Measurements from ENCODE around the gene LIN37.
A peak's percentile ranks its signal among the peaks of the same experiment; 100 is the strongest.
"Not testable (repeated sequence)": the region's sequence is repeated elsewhere in the genome, so short reads cannot be mapped to it uniquely, and the experiment has no call there.

LIN37 gene

DNA sequence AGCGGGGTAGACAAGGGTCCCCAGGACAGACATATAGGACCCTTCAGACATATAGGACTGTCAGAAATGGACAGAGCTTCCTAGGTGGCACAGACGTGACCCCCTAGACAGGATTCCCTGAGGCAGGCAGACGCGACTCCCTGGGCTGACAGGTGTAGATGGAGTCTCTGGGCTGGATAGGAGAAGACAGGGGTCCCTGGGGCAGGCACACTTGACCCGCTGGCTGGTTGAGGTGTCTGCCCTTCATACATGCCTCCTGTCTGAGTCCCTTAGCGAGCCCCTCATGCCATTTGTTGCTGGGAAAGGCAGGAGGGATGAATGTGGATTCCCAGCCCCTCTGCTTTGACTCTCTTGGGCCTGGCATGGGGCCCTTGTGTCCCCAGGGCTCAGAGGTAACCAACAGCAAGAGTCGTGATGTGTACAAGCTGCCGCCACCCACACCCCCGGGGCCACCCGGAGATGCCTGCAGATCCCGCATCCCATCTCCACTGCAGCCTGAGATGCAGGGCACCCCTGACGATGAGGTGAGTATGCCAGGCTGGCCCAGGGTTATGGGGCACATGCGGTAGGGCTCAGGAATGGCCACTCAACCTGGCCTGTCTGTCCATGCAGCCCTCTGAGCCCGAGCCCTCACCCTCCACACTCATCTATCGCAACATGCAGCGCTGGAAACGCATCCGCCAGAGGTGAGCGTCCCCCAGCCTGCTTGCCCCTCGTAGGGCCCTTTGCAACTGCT lies 5.4 kb downstream of the LIN37 start:
- no peak for DNase-seq (ENCODE audit: low read depth)

DNA sequence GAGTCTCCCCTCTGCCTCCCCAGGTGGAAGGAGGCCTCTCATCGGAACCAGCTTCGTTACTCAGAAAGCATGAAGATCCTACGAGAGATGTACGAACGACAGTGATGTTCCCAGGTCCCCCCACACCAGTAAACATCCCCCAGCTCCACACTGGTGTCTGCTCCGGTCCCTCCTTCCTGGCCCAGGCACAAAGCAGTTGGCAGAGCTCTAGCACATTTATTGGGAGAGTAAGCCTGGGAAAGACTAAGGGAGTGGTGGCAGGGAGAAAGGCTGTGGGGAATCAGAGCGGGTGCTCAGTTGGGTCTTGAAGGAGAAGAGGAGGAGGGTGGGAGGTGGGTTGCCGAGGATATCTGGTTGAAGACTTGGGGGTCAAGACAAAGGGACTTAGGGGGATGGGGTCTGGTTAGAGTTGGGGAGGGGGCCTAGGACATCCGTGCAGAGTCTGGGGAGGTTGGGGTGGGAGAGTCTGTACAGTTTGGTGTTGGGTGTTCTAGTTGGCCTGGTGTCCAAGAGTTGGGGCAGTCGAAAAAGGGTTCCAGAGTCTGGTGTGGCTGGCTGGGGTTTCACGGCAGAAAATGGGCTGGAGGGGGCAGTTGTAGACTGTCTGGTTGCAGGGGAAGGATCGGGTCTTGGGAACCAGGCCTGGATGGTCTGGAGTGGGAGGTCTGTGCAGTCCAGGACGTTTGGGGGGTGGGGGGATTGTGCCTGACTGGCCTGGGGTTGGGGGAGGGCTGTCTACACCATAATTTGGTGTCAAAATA lies 6.2 kb downstream of the LIN37 start:
- no peak for DNase-seq (ENCODE audit: low read depth)

GRCh38 chr19:35755131-35755549 lies 6.8 kb downstream of the LIN37 start:
- DNase-seq (ENCODE audit: low read depth), result no peak

GRCh38 chr19:35755550-35756376 lies 7.4 kb downstream of the LIN37 start:
- no peak for DNase-seq (ENCODE audit: low read depth)

GRCh38 chr19:35756377-35757230 lies 8.2 kb downstream of the LIN37 start, which contains the start of gene HSPB6:
HSPB6 (minus strand) TSS chr19:35757029; CDS start chr19:35757008, 21 bp downstream.
- no peak for DNase-seq (ENCODE audit: low read depth)

DNA sequence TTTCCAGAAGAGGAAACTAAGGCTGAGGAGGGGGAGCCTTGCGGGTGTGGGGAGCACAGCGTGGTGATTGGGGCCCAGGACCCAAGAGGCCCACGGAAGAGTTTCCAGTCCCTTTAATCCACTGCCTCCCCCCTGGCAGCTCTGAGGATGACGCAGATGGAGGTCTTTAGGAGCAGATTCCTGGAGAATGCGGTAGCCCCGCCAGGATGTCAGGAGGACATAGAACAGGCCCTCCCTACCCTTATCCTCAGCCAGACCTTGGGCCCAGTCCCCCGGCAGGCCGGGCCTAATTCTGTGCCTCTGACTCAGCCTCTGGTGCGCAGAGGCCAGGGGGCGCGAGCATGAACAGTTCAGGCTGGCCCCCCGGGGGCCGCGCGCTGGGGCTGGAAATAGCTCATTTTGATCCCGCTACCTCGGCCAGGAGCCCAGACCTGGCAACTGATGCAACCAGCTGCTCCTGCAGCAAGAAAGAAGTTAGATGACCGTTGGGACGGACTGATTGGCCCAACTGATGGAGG lies 8.9 kb downstream of the LIN37 start:
- peak; percentile 64 for DNase-seq (ENCODE audit: low read depth)

DNA sequence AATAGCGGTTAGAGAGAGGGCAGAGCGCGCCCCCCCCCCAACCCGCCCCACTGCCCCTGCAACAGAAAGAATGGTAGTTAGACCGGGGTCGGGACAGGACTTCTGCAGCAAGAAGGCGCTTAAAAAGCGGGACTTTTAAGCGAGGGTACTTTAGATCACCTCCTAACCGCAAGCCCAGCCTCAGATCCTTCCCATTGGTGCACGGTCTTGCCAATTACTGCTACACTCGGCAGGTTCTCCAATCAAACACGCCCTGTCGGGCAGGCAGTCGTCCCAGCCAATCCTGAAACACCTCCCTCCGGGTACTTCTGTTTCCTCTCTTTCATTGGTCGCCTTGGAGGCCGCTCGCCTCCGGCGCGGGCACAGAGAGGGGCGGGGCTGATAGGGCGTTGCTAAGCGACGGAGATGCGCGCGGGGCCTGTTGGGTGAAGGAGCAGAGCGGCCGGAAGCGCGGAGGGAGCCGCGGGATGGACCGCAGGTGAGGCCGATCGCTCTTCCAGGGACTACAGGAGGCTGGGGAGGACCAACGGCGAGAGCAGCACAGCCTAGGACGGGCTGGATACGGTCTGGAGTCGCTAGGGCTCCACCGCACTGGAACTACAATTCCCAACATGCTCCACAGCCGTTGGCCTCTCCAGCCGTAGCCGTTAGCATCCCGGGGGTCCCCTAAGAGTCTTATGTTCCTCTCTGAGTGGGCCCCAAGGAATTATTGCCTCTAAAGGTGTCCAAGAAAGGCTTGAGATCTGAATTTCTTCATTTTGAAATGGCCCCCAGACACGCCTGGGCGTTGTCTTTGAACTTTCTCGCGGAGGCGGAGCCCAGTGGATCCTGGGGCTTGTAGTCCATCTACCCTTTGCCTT lies 9.6 kb downstream of the LIN37 start, which contains the start of gene PROSER3:
TSS of gene PROSER3 (plus strand) at position 428 of the 860 bp plus-strand sequence. CDS start at position 468, 40 bp downstream.
- peak; percentile 97 for DNase-seq (ENCODE audit: low read depth)

- DNase-seq (ENCODE audit: low read depth), result no peak
Observed at GRCh38 chr19:35759697-35760096, 11.3 kb downstream of the LIN37 start.

GRCh38 chr19:35760711-35761349 lies 12.5 kb downstream of the LIN37 start:
- no peak for DNase-seq (ENCODE audit: low read depth)

GRCh38 chr19:35764432-35765315 lies 16.3 kb downstream of the LIN37 start:
- no peak for DNase-seq (ENCODE audit: low read depth)

DNA sequence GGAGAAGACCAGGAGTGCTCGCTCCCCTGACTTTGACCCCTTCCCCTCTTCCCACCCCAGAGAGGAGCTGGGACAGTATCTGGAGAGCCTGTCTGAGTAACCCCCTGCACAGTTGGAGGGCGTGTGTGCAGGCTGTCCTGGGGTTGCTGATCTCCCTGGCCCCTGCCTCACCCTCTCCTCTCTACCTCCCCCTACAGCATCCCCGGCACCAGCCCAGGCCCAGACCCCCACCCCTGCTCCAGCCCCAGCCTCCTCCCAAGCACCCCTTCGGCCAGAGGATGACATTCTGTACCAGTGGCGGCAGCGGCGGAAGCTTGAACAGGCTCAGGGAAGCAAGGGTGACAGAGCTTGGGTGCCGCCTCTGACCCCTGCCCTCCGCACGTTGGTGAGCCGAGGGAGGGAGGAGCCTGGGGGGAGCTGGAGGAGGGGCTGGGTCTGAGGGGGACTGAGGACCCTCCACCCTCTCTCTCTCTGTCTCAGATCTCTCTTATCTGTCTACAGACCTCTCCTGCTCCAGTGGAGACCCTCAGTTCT lies 18.3 kb downstream of the LIN37 start:
- DNase-seq (ENCODE audit: low read depth), result no peak

DNA sequence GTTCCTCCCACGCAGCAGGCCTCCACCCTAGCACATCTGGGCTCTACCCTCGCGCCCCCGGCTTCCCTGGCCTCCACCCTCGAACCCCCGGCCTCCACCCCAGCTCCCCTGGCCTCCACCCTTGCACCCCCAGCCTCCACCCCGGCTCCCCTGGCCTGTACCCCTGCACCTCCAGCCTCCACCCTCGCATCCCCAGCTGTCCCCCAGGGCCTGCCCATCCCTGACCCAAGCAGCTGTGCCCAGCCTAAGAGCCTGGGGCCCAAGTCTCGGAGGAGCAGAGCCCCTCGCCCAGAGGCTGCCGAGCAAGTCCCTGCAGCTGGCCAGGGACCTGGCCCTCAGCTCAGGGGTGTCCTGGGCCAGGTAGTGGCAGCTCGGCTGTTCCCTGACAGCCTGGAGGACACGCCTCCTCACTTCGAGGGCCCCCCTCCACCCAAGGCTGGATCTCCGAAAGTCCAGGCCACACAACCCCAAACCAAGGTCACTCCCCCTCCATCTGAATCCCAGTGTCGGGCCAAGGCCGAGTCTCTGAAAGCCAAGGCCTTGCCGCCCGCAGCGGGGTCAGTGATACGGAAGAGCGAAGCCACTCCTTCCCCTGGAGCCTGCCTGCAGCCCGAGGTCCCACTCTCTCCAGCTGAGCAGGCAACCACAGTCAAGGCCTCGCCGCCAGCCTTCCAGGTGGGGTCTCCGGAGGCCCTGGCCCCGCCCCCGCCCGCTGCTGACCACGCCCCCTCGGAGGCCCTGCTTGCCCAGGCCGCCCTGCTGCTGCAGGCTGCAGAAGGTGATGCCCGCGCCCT lies 19.1 kb downstream of the LIN37 start:
- DNase-seq (ENCODE audit: low read depth), result no peak

DNA sequence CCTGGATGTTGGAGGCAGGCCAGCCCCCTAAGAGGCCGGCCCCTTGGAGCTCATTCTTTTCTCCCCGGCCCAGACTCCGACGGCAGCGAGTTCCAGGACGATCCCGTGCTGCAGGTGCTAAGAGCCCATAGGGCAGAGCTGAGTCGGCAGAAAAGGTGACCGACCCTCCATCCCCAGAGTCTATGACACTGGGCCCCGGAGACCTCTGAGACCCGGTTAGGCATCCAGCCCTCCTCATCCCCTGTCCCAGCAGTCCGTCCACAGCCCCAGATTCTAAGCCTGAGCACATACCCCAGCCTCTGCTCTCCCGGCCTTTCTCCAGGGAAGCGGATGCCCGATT lies 19.7 kb downstream of the LIN37 start:
- no peak for DNase-seq (ENCODE audit: low read depth)

- not testable (repeated sequence) for DNase-seq (ENCODE audit: low read depth)
Observed at GRCh38 chr19:35772362-35772761, 24.0 kb downstream of the LIN37 start.

DNA sequence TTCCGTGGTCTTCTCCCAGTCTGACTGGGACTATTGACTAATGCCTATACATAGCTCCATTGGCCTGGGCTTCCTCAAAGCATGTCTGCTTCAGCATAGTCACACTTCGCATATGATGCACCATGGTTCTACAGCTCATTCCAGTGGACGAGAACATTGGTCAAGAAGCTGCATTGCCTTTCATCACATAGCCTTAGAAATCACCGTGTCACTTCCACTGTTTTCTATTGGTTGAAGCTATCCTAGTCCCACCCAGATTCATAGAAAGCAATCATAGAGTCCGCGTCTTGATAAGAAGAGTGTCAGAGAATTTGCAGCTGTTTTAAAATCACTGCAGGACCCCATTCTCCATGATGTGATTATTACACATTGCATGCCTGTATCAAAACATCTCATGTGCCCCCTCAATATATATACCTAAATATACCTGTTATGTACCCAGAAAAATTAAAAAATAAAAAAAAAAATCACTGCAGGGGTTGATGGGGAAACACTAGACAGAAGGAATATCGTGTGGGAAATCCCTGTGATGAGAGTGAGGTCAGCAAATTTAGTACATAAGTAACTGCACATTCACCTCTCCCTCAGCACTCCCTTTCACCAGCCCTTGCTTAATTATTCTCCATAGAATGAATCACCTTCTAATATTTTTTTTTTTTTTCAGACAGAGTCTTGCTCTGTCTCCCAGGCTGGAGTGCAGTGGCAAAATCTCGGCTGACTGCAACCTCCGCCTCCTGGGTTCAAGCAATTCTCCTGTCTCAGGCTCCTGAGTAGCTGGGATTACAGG lies 24.8 kb downstream of the LIN37 start:
- DNase-seq (ENCODE audit: low read depth), result no peak

GRCh38 chr19:35774274-35775045 lies 26.1 kb downstream of the LIN37 start:
- DNase-seq (ENCODE audit: low read depth), result no peak
